GM19240 (cell line): ENCODE measurements around the gene COL23A1.
"Not testable (repeated sequence)": the region's sequence is repeated elsewhere in the genome, so short reads cannot be mapped to it uniquely, and the experiment has no call there.

Source experiments
- DNase-seq: peaks from one replicate; pipeline ENCODE4 v3.0.0; 2011; ENCODE audit warnings: low spot score; ENCODE audit not compliant: insufficient read length

Gene COL23A1

GRCh38 chr5:178327931-178328711 lies 262.1 kb downstream of the COL23A1 start:
- no peak for DNase-seq

- no peak for DNase-seq
Observed at GRCh38 chr5:178327446-178327845, 262.7 kb downstream of the COL23A1 start.

GRCh38 chr5:178326374-178326715 lies 263.8 kb downstream of the COL23A1 start:
- DNase-seq, result no peak

DNA sequence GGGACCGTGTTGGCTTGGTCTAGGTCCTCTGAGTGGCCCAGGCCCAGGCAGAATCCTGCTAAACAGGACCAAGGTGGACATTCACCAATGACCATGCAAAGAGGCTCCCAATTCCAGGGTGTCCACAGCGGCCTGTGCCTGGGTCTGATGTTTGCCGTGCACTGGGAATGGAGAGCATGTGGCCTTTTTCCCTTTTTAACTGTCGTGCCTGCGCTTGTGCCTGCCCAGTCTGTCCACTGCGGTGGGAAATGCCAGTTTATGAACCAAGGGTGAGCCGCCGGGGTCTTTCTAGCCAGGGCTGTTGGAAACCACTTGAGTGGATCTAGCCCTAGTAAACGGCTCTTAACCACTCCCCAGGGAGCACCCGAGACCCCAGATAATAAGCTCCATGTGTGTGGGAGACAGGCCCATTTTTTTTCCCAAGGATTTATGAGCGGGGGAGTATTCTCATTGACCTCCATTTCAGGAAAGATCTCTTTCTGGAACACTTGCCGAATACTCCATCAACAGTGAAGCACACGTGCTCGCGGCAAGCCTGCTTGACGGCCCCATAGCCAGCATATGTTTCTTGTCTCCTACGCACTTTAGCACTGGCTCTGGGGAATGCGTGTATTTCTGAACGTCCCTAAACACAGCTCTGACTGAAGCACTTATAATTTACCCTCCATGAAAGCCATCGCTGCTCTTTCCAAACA lies 264.4 kb downstream of the COL23A1 start:
- no peak for DNase-seq

- no peak for DNase-seq
Observed at GRCh38 chr5:178325311-178325678, 264.9 kb downstream of the COL23A1 start.

- no peak for DNase-seq
Observed at GRCh38 chr5:178324481-178325310, 265.5 kb downstream of the COL23A1 start.

- no peak for DNase-seq
Observed at GRCh38 chr5:178323961-178324360, 266.2 kb downstream of the COL23A1 start.

GRCh38 chr5:178323541-178323865 lies 266.7 kb downstream of the COL23A1 start:
- no peak for DNase-seq

DNA sequence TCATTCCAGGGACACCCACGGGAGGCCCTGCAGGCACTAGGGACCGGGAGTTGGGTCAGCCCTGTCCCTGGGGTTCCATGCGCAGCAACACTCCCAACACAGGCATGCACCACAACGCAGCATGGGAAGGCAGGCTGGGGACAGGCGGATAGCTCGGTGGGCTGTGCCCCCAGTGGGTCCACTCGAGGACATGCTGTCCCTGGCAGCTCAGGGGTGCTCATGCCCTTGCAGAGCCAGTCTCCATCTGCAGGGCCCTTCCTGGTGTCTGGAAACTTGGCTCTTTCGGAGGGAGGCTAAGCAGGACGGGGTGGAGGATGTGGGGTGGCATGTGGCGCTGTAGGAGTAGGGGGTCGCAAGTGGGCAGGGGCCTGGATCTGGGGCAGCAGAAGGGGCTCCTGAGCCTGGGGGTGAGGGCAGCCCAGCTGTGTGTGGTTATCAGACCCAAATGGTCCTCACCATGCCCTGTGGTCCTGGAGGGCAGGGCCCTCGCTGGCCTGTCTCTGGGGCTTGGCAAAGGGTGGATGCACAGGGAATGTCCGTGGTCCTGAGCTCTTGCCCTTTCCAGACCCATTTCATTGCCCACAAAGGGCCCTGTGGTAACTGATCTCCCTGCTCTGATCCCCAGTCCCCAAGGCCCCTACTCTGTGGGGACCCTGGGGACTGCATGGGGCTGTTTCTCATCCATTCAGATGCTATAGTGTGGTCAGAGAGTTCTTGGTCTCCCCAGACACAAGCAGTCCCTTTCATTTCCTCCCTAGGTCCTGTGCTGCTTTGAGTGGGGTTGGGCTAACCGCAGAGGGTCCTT lies 267.3 kb downstream of the COL23A1 start:
- no peak for DNase-seq

GRCh38 chr5:178320281-178320855 lies 269.8 kb downstream of the COL23A1 start:
- DNase-seq, result no peak

DNA sequence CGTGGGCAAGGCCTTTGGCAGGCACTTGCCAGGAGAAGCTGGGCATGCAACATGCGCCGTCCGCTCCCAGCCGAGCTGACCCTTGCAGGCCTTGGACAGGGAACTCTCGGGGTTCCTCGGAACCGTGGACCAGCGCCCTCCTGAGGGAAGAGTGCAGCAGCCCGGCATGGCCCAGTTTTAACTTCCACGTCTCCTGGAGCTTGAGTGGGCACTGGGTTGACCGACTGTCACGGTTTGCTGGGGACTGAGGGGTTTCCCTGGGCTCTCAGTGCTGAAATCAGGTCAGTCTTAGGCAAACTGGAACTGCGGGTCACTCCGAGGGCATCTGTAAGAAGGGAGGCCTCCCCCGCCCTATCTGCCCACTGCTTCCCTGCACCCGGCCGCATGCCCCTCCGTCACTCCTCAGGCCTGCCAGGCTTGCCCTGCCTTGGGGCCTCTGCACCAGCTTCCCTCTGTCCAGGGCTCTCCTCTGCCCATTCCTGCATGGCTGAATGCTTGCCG lies 270.6 kb downstream of the COL23A1 start:
- no peak for DNase-seq

DNA sequence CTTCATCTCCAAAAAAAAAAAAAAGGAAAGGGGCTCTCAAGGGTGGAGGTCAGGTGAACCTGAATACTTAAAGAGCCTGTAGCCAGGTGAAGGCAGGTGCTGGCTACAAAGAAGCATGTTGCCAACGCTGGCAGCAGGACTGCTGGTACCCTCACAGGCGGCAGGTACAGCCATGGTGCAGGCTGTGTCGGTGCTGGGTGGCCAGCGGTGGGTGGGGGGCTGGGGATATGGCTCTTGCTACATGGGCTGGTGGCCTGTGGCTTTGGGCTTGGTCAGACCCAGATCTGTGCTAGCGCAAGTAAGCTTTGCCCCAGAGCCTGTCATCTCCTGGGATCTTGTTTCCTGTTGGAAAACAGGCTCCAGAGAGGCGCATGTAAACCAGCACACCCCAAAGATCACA lies 271.3 kb downstream of the COL23A1 start:
- no peak for DNase-seq

DNA sequence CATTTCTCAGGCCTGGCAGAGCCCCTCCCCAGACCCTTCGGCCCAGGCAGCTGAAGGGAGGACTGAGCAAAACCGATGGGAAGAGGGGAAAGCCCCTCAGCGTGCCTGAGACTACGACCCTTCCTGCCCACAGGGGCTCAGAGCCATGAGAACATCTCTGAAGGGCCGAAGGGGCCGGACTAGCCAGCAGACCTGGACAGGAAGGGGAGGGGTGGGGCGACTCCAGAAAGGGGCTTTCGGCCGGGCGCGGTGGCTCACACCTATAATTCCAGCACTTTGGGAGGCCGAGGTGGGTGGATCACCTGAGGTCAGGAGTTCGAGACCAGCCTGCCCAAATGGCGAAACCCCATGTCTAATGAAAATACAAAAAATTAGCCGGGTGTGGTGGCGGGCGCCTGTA lies 271.8 kb downstream of the COL23A1 start:
- no peak for DNase-seq

DNA sequence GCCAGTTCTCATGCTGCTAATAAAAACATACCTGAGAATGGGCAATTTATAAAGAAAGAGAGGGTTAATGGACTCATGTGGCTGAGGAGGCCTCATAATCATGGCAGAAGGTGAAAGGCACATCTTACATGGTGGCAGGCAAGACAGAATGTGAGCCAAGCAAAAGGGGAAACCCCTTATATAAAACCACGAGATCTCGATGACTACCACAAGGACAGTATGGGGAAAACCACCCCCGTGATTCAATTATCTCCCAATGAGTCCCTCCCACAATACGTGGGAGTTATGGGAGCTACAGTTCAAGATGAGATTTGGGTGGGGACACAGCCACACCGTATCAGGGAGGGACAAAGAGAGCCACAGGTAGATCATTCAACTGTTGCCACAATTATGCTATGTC lies 272.5 kb downstream of the COL23A1 start:
- not testable (repeated sequence) for DNase-seq

DNA sequence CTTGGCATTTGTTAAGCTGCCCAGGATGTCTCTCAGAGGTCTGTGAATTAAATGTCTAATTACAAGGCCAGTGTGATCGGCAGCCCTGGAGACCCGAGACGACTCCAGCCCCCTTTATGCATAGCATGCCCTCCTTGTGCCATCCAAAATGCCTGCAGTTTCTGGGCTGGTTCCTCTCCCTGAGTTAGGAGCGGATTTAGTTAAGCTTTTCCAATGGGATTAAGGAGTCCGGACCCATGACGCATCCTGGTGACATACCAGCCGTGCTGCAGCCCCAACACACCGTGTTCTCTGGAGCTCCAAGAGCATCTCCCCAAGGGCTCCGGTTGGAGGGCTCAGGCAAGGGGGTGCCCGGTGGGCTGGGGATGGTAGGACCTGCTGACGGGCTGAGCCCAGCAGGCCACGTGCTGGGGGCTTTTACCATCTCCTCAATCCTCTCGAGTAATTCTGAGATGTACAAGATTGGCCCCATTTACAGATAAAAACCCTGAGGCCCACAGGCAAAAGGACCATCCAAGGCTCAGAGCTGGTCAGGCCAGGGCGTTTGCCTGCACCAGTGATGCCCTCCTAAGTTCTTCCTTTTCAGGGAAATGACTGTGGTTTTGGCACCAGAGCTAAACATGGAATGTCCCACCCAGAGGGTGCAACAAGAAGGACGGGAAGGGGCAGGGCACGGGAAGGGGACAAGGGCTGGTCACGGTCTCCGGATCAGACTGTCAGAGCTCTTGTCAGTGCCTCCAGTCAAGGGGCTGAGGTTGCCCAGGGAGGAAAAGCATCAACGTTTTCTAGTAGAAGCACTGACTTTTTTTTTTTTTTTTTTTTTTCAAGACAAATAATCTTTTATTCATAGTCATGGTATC lies 275.0 kb downstream of the COL23A1 start:
- DNase-seq, result no peak

DNA sequence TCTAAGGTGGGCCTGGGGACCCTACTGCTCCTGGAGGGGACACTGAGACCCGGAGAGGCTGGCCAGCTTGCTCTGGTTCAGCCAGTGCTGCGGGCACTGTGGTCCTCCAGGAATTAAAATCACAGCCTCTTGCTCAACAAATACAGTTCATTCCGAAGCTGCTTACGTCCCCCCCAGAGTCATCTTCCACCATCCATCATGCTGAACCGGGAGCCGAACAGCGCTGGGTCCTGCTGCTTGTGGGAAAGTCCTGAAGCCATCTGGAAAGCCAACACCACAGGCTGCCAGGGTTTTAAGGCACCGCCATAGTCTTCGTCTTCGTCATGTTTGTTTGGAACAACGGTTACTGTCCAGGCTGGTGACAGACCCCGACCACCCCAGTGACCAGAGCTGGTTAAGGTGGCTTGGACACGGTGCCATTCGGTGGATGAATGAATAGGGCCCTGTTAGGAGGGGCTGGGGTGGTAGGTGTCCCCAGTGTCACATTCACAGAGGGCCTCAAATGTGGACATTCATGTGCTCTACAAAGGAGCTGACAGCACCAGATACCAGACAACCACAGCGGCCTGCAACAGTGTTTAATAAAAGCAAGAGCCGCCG lies 276.0 kb downstream of the COL23A1 start:
- DNase-seq, result no peak

DNA sequence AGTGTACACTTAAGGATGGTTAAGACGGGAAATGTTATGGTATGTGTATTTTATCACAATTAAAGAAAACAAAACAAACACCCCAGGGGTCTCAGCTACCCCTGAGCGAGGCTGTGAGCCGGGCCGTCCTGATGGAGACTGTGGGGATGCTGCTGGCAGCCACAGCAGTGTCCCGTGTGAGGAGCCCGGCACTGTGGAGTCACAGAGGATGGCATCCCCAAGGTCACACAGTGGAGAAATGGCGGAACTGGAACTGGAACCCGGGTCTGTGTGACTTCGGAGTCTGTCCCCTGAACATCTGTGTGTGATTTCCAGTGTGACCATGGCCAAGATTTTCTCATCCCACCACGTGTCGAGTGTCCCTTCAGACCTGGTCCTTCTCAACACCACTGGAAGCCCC lies 276.9 kb downstream of the COL23A1 start:
- no peak for DNase-seq

GRCh38 chr5:178312880-178313282 lies 277.3 kb downstream of the COL23A1 start:
- no peak for DNase-seq

GRCh38 chr5:178310130-178310865 lies 279.9 kb downstream of the COL23A1 start:
- no peak for DNase-seq
